ENCODE data around the gene COL4A4. TPM values are rescaled to one million over a fixed set of nuclear protein-coding genes. Genes with fewer than 3 reads are reported as not detected.

Gene COL4A4
- total RNA-seq, 1 donor, result 0.36 TPM

GRCh38 chr2:226977775-226978190 is 186.2 kb downstream of the COL4A4 start:
- Histone ChIP-seq H4K20me1 (ENCODE audit: insufficient read depth, low read length) (no peaks in the 10 kb centered on the region), H3K9me3 (ENCODE audit: low read depth, low read length) (no peaks in the 10 kb centered on the region), H3K36me3 (ENCODE audit: insufficient read depth, low read length) (no peaks in the 10 kb centered on the region), H3K27me3 (ENCODE audit: insufficient read depth, low read length) (no peaks in the 10 kb centered on the region), H2AFZ (ENCODE audit: low read length) (no peak overlapping the region), H3K79me2 (ENCODE audit: insufficient read depth, low read length) (no peaks in the 10 kb centered on the region), H3K4me1 (ENCODE audit: insufficient read depth, low read length) (peaks cover 6% of the 10 kb centered on the region), H3K4me2 (ENCODE audit: insufficient read depth, low read length) (no peak overlapping the region), H3K27ac (ENCODE audit: low read depth, low read length) (no peak overlapping the region), H3K4me3 (ENCODE audit: insufficient read depth, low read length) (no peak overlapping the region)
- no peak for TF ChIP-seq CTCF (IDR thresholded peaks at IDR 0.05; ENCODE audit: extremely low read depth, low read depth, low read length)
- no peak for DNase-seq (ENCODE audit: insufficient read length, low spot score, missing footprints)

GRCh38 chr2:226973816-226974215 is 190.2 kb downstream of the COL4A4 start:
- H3K9me3 ChIP-seq (ENCODE audit: low read depth, low read length), result no peaks in the 10 kb centered on the region
- H2AFZ ChIP-seq (ENCODE audit: low read length), result no peak overlapping the region
- no peaks in the 10 kb centered on the region for H4K20me1 ChIP-seq (ENCODE audit: insufficient read depth, low read length)
- no peak overlapping the region for H3K4me3 ChIP-seq (ENCODE audit: insufficient read depth, low read length)
- H3K4me2 ChIP-seq (ENCODE audit: insufficient read depth, low read length), result no peak overlapping the region
- TF ChIP-seq CTCF (IDR thresholded peaks at IDR 0.05; ENCODE audit: extremely low read depth, low read depth, low read length), result no peak
- no peaks in the 10 kb centered on the region for H3K79me2 ChIP-seq (ENCODE audit: insufficient read depth, low read length)
- H3K27me3 ChIP-seq (ENCODE audit: insufficient read depth, low read length), result no peaks in the 10 kb centered on the region
- H3K36me3 ChIP-seq (ENCODE audit: insufficient read depth, low read length), result no peaks in the 10 kb centered on the region
- H3K4me1 ChIP-seq (ENCODE audit: insufficient read depth, low read length), result peaks cover 19% of the 10 kb centered on the region
- DNase-seq (ENCODE audit: insufficient read length, low spot score, missing footprints), result no peak
- H3K27ac ChIP-seq (ENCODE audit: low read depth, low read length), result no peak overlapping the region

- Histone ChIP-seq H3K36me3 (ENCODE audit: insufficient read depth, low read length) (no peaks in the 10 kb centered on the region), H3K27me3 (ENCODE audit: insufficient read depth, low read length) (no peaks in the 10 kb centered on the region), H3K27ac (ENCODE audit: low read depth, low read length) (no peak overlapping the region), H3K9me3 (ENCODE audit: low read depth, low read length) (no peaks in the 10 kb centered on the region), H3K4me2 (ENCODE audit: insufficient read depth, low read length) (no peak overlapping the region), H3K79me2 (ENCODE audit: insufficient read depth, low read length) (no peaks in the 10 kb centered on the region), H3K4me3 (ENCODE audit: insufficient read depth, low read length) (no peak overlapping the region), H3K4me1 (ENCODE audit: insufficient read depth, low read length) (peaks cover 13% of the 10 kb centered on the region), H2AFZ (ENCODE audit: low read length) (no peak overlapping the region), H4K20me1 (ENCODE audit: insufficient read depth, low read length) (no peaks in the 10 kb centered on the region)
- TF ChIP-seq CTCF (IDR thresholded peaks at IDR 0.05; ENCODE audit: extremely low read depth, low read depth, low read length), result no peak
- DNase-seq (ENCODE audit: insufficient read length, low spot score, missing footprints), result no peak
These were observed 192.2 kb downstream of the COL4A4 start for GRCh38 chr2:226971770-226972169.

- H3K9me3 ChIP-seq (ENCODE audit: low read depth, low read length), result no peaks in the 10 kb centered on the region
- H3K27ac ChIP-seq (ENCODE audit: low read depth, low read length), result no peak overlapping the region
- no peaks in the 10 kb centered on the region for H3K79me2 ChIP-seq (ENCODE audit: insufficient read depth, low read length)
- no peaks in the 10 kb centered on the region for H4K20me1 ChIP-seq (ENCODE audit: insufficient read depth, low read length)
- DNase-seq (ENCODE audit: insufficient read length, low spot score, missing footprints), result no peak
- H3K4me3 ChIP-seq (ENCODE audit: insufficient read depth, low read length), result no peak overlapping the region
- no peaks in the 10 kb centered on the region for H3K36me3 ChIP-seq (ENCODE audit: insufficient read depth, low read length)
- TF ChIP-seq CTCF (IDR thresholded peaks at IDR 0.05; ENCODE audit: extremely low read depth, low read depth, low read length), result no peak
- no peaks in the 10 kb centered on the region for H3K27me3 ChIP-seq (ENCODE audit: insufficient read depth, low read length)
- no peak overlapping the region for H2AFZ ChIP-seq (ENCODE audit: low read length)
- no peak overlapping the region for H3K4me2 ChIP-seq (ENCODE audit: insufficient read depth, low read length)
- H3K4me1 ChIP-seq (ENCODE audit: insufficient read depth, low read length), result peaks cover 13% of the 10 kb centered on the region
These were observed 192.9 kb downstream of the COL4A4 start for GRCh38 chr2:226971084-226971483.

Data from osteoblast (primary cell).